Endothelial cell (in vitro differentiated cells): ENCODE data around the gene TMEM45A. TPM values are rescaled to one million over a fixed set of nuclear protein-coding genes. Genes with fewer than 3 reads are reported as not detected.
"Not testable (repeated sequence)": the region's sequence is repeated elsewhere in the genome, so short reads cannot be mapped to it uniquely, and the experiment has no call there.

Experiments used
- DNase-seq: peaks from one replicate; pipeline ENCODE4 v3.0.0; 2021; ENCODE audit warnings: low spot score
- H3K27ac Mint-ChIP-seq: one replicate; pipeline ENCODE4 v1.8.0; 2021; ENCODE audit warnings: mixed read lengths, inconsistent platforms; ENCODE audit not compliant: unreplicated experiment
- H3K27me3 Mint-ChIP-seq: one replicate; pipeline ENCODE4 v1.8.0; 2021; ENCODE audit warnings: mild to moderate bottlenecking, moderate library complexity, mixed read lengths, inconsistent platforms; ENCODE audit not compliant: unreplicated experiment
- H3K36me3 Mint-ChIP-seq: one replicate; pipeline ENCODE4 v1.8.0; 2021; ENCODE audit warnings: mild to moderate bottlenecking, low read depth, mixed read lengths, inconsistent platforms; ENCODE audit not compliant: unreplicated experiment
- H3K4me1 Mint-ChIP-seq: one replicate; pipeline ENCODE4 v1.8.0; 2021; ENCODE audit warnings: mild to moderate bottlenecking, mixed read lengths, inconsistent platforms; ENCODE audit not compliant: unreplicated experiment
- H3K4me3 Mint-ChIP-seq: one replicate; pipeline ENCODE4 v1.8.0; 2021; ENCODE audit warnings: mild to moderate bottlenecking, mixed read lengths, inconsistent platforms; ENCODE audit not compliant: unreplicated experiment
- H3K9me3 Mint-ChIP-seq: one replicate; pipeline ENCODE4 v1.8.0; 2021; ENCODE audit warnings: mixed read lengths, inconsistent platforms; ENCODE audit not compliant: unreplicated experiment
- total RNA-seq: library from RNA; stranded (reverse); fragmentation: NEBNext Ultra II Directional; extraction: Animal tissue kit (Norgen Biotek cat#: 25700); gene quantifications from one replicate; pipeline ENCODE4 v1.2.1, GENCODE V29; 2021; ENCODE audit not compliant: unreplicated experiment
- TF ChIP-seq, protein P1 (sequence below): fragments of 200-600 bp; sonication (generic); IDR thresholded peaks from one replicate; pipeline ENCODE4 v1.5.0; 2021; ENCODE audit warnings: antibody characterized with exemption; ENCODE audit not compliant: unreplicated experiment

Gene TMEM45A
- total RNA-seq, 1 donor from 2014 or later: 7.6 TPM

DNA sequence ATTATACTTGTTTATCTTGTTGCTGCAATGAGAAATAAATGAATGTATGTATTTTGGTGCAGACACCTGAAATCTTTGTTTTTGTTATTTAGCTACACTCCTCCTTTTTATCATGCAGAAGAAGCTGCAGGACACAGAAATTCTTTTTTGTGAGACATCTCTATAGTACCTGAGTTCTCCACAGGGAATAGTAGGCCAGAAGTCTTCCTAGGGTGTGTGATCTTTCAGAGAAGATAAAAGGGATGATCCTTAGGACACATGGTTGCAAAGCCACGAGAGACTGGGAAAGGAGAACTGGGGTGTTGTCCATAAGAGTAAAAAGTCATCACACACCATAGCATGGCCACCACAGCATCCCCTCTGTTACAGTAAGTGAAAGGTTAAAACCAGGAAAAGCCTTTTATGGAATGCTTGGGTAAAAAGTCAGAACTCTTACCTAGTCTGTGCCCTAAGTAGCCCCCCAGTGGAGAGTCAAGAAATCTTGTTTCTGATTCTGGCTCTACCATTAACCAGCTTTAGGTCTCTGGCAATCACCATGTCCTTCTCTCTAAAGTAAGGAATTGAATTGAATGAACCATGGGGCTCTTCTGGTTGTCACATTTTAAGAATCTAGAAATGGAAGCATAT lies 85.1 kb downstream of the TMEM45A start:
- Mint-ChIP-seq H3K4me1 (no peaks in the 10 kb centered on the region), H3K27me3 (no peaks in the 10 kb centered on the region), H3K9me3 (no peaks in the 10 kb centered on the region), H3K4me3 (no peak overlapping the region), H3K36me3 (no peaks in the 10 kb centered on the region), H3K27ac (no peak overlapping the region)
- no peak for DNase-seq
- TF ChIP-seq, protein P1, sequence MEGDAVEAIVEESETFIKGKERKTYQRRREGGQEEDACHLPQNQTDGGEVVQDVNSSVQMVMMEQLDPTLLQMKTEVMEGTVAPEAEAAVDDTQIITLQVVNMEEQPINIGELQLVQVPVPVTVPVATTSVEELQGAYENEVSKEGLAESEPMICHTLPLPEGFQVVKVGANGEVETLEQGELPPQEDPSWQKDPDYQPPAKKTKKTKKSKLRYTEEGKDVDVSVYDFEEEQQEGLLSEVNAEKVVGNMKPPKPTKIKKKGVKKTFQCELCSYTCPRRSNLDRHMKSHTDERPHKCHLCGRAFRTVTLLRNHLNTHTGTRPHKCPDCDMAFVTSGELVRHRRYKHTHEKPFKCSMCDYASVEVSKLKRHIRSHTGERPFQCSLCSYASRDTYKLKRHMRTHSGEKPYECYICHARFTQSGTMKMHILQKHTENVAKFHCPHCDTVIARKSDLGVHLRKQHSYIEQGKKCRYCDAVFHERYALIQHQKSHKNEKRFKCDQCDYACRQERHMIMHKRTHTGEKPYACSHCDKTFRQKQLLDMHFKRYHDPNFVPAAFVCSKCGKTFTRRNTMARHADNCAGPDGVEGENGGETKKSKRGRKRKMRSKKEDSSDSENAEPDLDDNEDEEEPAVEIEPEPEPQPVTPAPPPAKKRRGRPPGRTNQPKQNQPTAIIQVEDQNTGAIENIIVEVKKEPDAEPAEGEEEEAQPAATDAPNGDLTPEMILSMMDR: no peak

DNA sequence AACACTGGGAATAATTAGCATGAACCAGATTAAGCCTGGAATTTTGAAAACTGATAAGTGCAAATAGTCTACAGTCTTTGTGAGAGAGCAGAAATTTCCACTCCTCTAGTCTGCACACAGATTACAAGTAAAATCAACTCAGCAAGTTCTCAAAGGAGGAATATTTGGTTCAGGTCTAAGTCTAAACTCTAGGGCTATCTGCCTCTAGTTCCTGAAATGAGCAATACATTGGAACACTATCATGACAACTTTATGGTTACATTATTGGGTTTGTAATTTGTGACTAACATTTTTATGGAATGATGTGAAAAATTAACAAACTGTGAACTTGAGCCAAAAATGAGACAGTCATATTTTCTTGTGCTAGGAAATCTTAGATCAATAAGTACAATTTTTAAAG lies 86.2 kb downstream of the TMEM45A start:
- Mint-ChIP-seq H3K4me1 (no peaks in the 10 kb centered on the region), H3K27me3 (no peaks in the 10 kb centered on the region), H3K27ac (no peak overlapping the region), H3K9me3 (no peaks in the 10 kb centered on the region), H3K36me3 (no peaks in the 10 kb centered on the region), H3K4me3 (no peak overlapping the region)
- TF ChIP-seq, protein P1: no peak
- DNase-seq: no peak

DNA sequence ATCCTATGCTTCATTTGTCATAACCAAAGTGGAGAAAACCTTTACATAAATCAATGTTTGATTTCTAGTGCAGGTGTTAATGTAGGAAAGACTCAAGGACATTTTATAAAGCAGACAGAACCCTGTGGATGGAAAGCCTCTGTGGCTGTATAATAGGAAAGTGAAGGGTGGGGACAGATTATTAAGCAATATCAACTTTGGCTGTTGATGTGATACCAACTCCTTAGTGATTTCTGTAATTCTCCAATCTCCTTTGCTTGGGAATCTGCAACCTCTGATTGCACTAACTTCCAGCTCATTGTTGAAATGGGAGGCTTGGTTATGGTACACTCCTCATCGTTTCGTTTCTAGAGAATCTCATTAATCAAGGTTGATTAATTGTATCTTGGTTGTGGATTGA lies 87.7 kb downstream of the TMEM45A start:
- no peaks in the 10 kb centered on the region for H3K4me1 Mint-ChIP-seq
- no peak overlapping the region for H3K4me3 Mint-ChIP-seq
- no peaks in the 10 kb centered on the region for H3K9me3 Mint-ChIP-seq
- DNase-seq: no peak
- no peak overlapping the region for H3K27ac Mint-ChIP-seq
- no peaks in the 10 kb centered on the region for H3K36me3 Mint-ChIP-seq
- no peaks in the 10 kb centered on the region for H3K27me3 Mint-ChIP-seq
- TF ChIP-seq, protein P1: no peak

DNA sequence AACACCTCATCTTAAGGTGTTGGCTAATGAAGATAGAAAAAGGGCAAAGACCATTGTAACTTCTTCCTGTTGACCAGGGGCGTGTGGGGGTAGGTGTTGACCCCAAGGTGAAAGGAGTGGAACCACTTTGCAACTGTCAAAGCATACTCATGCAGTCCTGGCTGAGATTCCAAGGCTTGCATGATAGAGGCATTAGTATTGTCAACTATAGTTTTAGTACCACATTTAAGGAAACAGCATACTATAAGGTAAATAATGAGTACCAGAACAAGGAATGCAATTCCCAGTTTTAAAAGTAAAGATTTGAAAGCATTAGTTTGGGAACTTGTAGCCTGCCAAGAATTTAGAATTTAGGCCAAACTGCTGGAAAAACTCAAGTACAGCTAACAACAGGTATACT lies 89.2 kb downstream of the TMEM45A start:
- Mint-ChIP-seq H3K9me3 (peaks cover 3% of the 10 kb centered on the region), H3K4me3 (no peak overlapping the region), H3K4me1 (no peaks in the 10 kb centered on the region), H3K36me3 (no peaks in the 10 kb centered on the region), H3K27me3 (no peaks in the 10 kb centered on the region), H3K27ac (no peak overlapping the region)
- TF ChIP-seq, protein P1: no peak
- no peak for DNase-seq

DNA sequence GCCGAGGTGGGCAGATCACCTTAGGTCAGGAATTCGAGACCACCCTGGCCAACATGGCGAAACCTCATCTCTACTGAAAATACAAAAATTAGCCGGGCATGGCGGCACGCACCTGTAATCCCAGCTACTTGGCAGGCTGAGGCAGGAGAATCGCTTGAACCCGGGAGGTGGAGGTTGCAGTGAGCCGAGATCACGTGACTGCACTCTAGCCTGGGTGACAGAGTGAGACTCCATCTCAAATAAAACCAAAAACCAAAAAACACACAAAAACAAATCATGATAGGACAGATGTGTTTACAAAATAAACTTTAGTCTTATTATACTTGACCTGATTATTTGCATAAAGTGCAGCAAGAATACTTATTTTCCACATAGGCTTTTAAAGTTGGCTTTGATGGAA lies 89.7 kb downstream of the TMEM45A start:
- not testable (repeated sequence) for H3K4me3 Mint-ChIP-seq, H3K36me3 Mint-ChIP-seq, H3K9me3 Mint-ChIP-seq, DNase-seq, H3K27me3 Mint-ChIP-seq, H3K27ac Mint-ChIP-seq, H3K4me1 Mint-ChIP-seq
